RWPE2 (cell line): Measurements from ENCODE around the gene NOP14.

ENCODE experiments used
- ATAC-seq: fragments of 200-7000 bp; cut with Tn5 transposase; 3 replicates; pipeline ENCODE4 v1.9.1; 2021; ENCODE audit warnings: low read depth
- DNase-seq: peaks from one replicate; pipeline ENCODE4 v3.0.0-alpha.2; 2020; ENCODE audit warnings: low spot score
- H3K27ac ChIP-seq: fragments of 450-650 bp; 2 replicates; pipeline ENCODE4 v1.5.1; 2017; ENCODE audit warnings: mild to moderate bottlenecking; ENCODE audit not compliant: poor library complexity, severe bottlenecking
- H3K27me3 ChIP-seq: fragments of 250-450 bp; sonication (Bioruptor Pico); 2 replicates; pipeline ENCODE4 v1.5.1; 2021; ENCODE audit warnings: mild to moderate bottlenecking, moderate library complexity; ENCODE audit not compliant: insufficient read depth, poor library complexity, severe bottlenecking
- H3K36me3 ChIP-seq: fragments of 250-450 bp; sonication (Bioruptor Pico); 2 replicates; pipeline ENCODE4 v1.5.1; 2020; ENCODE audit warnings: low read depth, mild to moderate bottlenecking, moderate library complexity
- H3K4me1 ChIP-seq: fragments of 250-450 bp; sonication (Bioruptor Pico); 2 replicates; pipeline ENCODE4 v1.5.1; 2021; ENCODE audit warnings: mild to moderate bottlenecking, moderate library complexity; ENCODE audit not compliant: insufficient read depth, poor library complexity, severe bottlenecking
- H3K4me3 ChIP-seq: fragments of 250-450 bp; sonication (Bioruptor Pico); 2 replicates; pipeline ENCODE4 v1.5.1; 2021; ENCODE audit warnings: mild to moderate bottlenecking, moderate library complexity; ENCODE audit not compliant: severe bottlenecking
- H3K9me3 ChIP-seq: fragments of 250-450 bp; sonication (Bioruptor Pico); 2 replicates; pipeline ENCODE4 v1.5.1; 2021; ENCODE audit warnings: mild to moderate bottlenecking, moderate library complexity; ENCODE audit not compliant: severe bottlenecking
- TF ChIP-seq, protein P1 (sequence below): fragments of 450-650 bp; IDR thresholded peaks from one replicate; pipeline ENCODE4 v1.5.1; 2017; ENCODE audit warnings: mild to moderate bottlenecking, moderate library complexity; ENCODE audit not compliant: poor library complexity, severe bottlenecking

Gene NOP14

DNA sequence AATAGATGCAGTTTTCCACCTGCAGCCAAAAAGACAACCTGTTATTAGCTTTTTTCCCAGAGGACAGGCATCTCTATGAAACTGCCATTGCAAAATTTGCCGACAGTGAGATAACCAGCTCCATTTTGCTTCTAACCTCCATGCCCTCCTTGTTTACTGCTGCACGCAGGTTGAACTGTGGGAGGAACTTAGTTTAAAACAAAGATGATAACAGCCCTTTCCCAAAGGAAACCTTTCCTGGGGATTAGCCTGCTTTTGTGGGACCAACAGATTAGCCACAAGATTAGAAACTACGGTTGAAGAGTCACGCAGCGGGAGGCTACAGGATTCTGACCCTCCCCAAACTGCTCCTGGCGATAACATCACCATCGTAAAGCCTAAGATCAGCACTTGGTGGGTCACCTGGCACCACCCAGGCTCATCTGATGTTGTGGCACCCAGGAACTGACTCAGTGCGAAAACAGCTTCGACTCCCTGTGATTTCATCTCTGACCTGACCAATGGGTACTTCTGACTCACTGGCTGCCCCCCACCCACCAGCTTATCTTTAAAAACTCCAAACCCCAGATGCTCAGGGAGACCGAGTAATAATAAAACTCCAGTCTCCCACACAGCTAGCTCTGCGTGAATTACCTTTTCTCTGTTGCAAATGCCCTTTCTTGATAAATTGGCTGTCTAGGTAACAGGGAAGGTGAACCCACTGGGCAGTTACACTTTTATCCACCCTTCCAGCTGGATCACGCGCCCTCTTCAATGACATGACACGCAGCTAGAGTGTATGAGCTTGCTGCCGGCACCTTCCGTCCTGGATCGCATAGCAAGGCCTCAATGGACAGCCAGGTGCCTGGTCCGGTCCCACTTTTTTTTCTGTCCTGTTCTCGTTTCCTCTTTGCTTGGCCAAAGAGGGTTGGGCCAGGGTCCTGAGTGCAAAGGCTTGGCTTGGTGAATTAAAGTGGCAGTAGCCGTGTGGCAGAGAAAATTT lies 27.2 kb downstream of the NOP14 start:
- DNase-seq (peak; percentile 90), ATAC-seq (peak; percentile 48)
- Histone ChIP-seq H3K4me3 (peak overlapping the region; percentile 94), H3K36me3 (peaks cover 53% of the 10 kb centered on the region), H3K4me1 (peaks cover 20% of the 10 kb centered on the region), H3K27me3 (no peaks in the 10 kb centered on the region), H3K9me3 (no peaks in the 10 kb centered on the region), H3K27ac (peak overlapping the region; percentile 96)
- TF ChIP-seq, protein P1, sequence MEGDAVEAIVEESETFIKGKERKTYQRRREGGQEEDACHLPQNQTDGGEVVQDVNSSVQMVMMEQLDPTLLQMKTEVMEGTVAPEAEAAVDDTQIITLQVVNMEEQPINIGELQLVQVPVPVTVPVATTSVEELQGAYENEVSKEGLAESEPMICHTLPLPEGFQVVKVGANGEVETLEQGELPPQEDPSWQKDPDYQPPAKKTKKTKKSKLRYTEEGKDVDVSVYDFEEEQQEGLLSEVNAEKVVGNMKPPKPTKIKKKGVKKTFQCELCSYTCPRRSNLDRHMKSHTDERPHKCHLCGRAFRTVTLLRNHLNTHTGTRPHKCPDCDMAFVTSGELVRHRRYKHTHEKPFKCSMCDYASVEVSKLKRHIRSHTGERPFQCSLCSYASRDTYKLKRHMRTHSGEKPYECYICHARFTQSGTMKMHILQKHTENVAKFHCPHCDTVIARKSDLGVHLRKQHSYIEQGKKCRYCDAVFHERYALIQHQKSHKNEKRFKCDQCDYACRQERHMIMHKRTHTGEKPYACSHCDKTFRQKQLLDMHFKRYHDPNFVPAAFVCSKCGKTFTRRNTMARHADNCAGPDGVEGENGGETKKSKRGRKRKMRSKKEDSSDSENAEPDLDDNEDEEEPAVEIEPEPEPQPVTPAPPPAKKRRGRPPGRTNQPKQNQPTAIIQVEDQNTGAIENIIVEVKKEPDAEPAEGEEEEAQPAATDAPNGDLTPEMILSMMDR: no peak

DNA sequence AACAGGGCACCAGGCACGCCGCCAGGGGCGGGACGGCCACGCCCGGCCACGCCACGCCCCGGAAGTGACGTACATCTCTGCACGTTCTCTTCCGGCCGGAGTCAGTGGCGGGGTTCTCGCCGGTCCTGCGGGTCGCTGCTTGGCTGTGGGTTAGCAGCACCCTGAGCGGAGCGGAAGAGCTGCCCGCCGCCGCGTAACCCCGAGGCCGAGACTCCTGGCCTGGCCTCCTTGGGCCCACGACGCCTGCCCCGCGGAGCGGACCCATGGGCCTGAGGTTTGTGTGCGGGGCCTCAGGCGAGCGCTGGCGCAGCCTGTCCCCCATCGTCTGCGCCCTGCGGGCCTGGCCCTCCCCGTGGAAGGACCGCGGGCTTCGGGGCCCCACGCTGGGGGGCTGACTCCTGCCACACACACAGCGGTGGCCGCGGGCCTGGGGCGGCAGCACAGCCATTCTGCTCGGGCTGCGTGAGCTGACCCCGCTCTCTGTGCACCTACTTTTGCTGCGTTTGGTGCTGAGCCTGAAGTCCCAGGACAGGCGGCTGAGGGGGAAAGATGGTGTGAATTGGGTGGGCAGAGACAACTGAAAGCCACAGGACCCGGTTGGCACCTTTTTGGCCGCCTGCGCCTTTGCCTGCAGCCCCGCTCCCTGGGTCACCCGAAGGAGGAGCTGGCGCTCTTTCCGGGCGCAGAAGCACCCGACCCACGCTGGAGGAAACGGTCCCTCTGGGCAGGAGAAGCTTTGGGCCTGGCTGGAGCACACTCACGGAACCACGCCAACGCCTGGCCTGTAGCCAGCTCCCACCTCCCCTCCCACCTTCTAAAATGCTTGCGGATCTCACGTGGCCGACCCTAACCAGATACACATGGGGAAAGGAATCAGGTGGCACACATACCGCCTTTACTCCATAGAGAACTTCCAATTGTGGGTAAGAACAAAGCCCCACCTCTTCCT lies 28.1 kb downstream of the NOP14 start:
- peak; percentile 3; the same call in 2 of the 3 replicates for ATAC-seq
- Histone ChIP-seq H3K9me3 (no peaks in the 10 kb centered on the region), H3K27ac (peak overlapping the region; percentile 96), H3K4me1 (peaks cover 20% of the 10 kb centered on the region), H3K36me3 (peaks cover 53% of the 10 kb centered on the region), H3K4me3 (peak overlapping the region; percentile 94), H3K27me3 (no peaks in the 10 kb centered on the region)
- peak; percentile 92 for DNase-seq
- TF ChIP-seq, protein P1: no peak

DNA sequence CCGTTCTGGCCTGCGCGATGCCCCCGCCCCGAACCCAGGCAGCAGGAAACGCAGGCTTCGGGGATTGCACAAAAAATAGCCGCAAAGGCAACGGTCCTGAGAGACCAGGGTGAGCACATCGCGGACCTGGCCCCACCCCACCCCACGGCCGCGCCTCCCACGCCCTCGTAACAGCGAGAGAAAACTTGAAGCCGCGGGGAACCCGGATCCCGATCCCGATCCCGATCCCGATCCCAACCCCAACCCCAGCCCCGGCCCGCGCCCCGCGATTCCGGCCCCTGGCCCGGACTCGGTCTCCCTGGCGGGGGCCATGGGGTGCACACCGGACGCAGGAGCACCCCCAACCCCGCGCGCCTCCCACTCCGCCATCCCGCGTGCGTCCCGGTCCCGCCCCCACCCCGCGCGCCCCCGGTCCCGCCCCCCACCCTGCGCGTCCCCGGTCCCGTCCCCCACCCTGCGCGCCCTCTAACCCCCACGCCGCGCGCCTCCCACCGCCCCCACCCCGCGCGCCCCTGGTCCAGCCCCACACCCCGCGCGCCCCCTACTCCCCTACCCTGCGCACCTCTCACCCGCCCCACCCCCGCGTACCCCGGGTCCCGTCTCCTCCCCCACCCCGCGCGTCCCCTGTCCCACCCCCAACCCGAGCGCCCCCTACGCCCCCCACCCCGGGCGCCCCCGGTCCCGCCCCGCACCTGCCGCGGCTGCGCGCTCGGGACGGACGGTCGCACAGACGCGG lies 29.0 kb downstream of the NOP14 start:
- Histone ChIP-seq H3K27me3 (no peaks in the 10 kb centered on the region), H3K36me3 (peaks cover 53% of the 10 kb centered on the region), H3K27ac (peak overlapping the region; percentile 96), H3K4me3 (peak overlapping the region; percentile 94), H3K9me3 (no peaks in the 10 kb centered on the region), H3K4me1 (peaks cover 20% of the 10 kb centered on the region)
- TF ChIP-seq, protein P1: no peak
- peak; percentile 57 for DNase-seq
- ATAC-seq: 0 out of 3 replicates have a peak, but pooled peaks have one; percentile 0

DNA sequence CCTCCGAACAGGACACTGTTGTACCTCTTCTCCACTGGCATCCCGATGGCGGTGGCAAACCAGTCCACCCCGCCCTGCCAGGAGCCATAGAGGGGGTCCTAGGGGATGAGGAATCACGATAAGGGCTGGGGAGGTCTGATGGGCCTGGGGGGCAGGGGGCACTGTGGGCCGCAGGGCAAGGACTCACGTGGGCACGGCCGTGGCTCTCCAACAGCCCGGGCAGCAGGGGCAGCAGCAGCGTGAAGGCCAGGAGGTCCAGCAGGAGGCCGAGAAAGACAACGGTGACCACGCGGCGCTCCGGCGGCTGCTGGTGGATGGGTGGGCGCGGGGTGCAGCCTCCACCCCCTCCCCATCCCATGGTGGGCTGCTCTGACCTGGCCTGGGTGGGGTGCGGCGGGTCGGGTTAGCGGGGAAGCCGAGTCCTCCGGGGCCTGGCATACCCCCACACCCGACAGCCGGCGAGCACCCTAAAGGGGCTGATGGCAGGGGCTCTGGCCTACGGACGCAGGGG lies 29.6 kb downstream of the NOP14 start:
- Histone ChIP-seq H3K9me3 (no peaks in the 10 kb centered on the region), H3K4me1 (peaks cover 20% of the 10 kb centered on the region), H3K27me3 (no peaks in the 10 kb centered on the region), H3K27ac (peak overlapping the region; percentile 96), H3K4me3 (peak overlapping the region; percentile 51), H3K36me3 (peaks cover 53% of the 10 kb centered on the region)
- DNase-seq (no peak), ATAC-seq (no peak)
- TF ChIP-seq, protein P1: no peak
